Gastrocnemius medialis (tissue), 4 donors: Measurements from ENCODE around the gene TRMT61A.

Experiments used
- CTCF ChIP-seq, 5 experiments: fragments of 450-650 bp in 3 of 5; fragments of 200-600 bp in 2 of 5; sonication (generic) in 2 of 5; IDR thresholded peaks in 4 of 5; conservative IDR thresholded peaks in 1 of 5; 1 replicate in 4 of 5; 2 replicates in 1 of 5; pipeline ENCODE4 v1.5.1; 2016 to 2019; ENCODE audit warnings: antibody characterized with exemption in 5 of 5, mild to moderate bottlenecking in 3 of 5, moderate library complexity in 3 of 5
- POLR2A ChIP-seq, 2 donors: fragments of 450-650 bp; IDR thresholded peaks; one replicate each; pipeline ENCODE4 v1.6.1; 2017; ENCODE audit warnings: antibody characterized with exemption in 2 of 2, mild to moderate bottlenecking in 2 of 2, moderate library complexity in 2 of 2

GRCh38 chr14:103529383-103530365 is 678 bp downstream of the TRMT61A start:
- TF ChIP-seq POLR2A (IDR thresholded peaks at IDR 0.05), result no peak
- TF ChIP-seq CTCF (IDR thresholded peaks at IDR 0.05 in 4 of 5, conservative IDR thresholded peaks at IDR 0.05 in 1 of 5), result no peak
